GM12875 (cell line): Measurements from ENCODE around the gene KY.

Experiments
- H3K4me3 ChIP-seq: one replicate; pipeline ENCODE4 v1.5.1; 2011; ENCODE audit warnings: low read depth, low read length, control low read depth
- TF ChIP-seq, protein P1 (sequence below): IDR thresholded peaks from 2 replicates; pipeline ENCODE4 v1.5.1; 2011; ENCODE audit warnings: low read depth, mild to moderate bottlenecking, control low read depth, inconsistent platforms, low read length, moderate library complexity, borderline replicate concordance; ENCODE audit not compliant: insufficient read depth

The KY gene

GRCh38 chr3:134652409-134652831 lies 1.6 kb upstream of the KY start:
- TF ChIP-seq, protein P1, sequence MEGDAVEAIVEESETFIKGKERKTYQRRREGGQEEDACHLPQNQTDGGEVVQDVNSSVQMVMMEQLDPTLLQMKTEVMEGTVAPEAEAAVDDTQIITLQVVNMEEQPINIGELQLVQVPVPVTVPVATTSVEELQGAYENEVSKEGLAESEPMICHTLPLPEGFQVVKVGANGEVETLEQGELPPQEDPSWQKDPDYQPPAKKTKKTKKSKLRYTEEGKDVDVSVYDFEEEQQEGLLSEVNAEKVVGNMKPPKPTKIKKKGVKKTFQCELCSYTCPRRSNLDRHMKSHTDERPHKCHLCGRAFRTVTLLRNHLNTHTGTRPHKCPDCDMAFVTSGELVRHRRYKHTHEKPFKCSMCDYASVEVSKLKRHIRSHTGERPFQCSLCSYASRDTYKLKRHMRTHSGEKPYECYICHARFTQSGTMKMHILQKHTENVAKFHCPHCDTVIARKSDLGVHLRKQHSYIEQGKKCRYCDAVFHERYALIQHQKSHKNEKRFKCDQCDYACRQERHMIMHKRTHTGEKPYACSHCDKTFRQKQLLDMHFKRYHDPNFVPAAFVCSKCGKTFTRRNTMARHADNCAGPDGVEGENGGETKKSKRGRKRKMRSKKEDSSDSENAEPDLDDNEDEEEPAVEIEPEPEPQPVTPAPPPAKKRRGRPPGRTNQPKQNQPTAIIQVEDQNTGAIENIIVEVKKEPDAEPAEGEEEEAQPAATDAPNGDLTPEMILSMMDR: no peak
- no peak overlapping the region for H3K4me3 ChIP-seq

GRCh38 chr3:134651347-134652041 lies 672 bp upstream of the KY start:
- no peak overlapping the region for H3K4me3 ChIP-seq
- TF ChIP-seq, protein P1: no peak

GRCh38 chr3:134649106-134649705 lies 1.6 kb downstream of the KY start:
- TF ChIP-seq, protein P1: no peak
- H3K4me3 ChIP-seq: no peak overlapping the region

- TF ChIP-seq, protein P1: no peak
- no peak overlapping the region for H3K4me3 ChIP-seq
These were observed 2.7 kb downstream of the KY start for GRCh38 chr3:134647902-134648760.

DNA sequence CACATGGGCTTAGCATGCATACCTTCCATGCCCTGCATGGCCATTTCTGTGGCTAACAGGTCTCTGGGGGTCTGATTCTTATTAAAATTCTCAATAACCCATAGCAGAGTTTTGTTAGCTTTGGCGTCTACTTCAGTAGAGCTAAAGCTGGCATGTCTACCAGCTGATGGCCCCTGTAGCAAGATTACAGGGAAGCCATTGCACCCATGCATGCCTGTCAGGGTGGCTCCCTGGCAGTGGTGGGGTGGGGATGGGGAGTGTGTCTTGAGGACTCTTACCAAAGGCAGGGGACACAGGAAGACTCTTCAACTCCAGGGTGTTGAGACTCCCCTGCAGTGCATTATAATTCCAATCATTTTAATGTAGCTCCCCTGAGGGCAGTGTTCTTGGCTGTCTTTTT lies 4.7 kb downstream of the KY start:
- TF ChIP-seq, protein P1: no peak
- H3K4me3 ChIP-seq: no peak overlapping the region

GRCh38 chr3:134645515-134645914 lies 5.3 kb downstream of the KY start:
- H3K4me3 ChIP-seq: no peak overlapping the region
- TF ChIP-seq, protein P1: no peak
